ENCODE measurements around the gene ELMO1.

ELMO1 gene

DNA sequence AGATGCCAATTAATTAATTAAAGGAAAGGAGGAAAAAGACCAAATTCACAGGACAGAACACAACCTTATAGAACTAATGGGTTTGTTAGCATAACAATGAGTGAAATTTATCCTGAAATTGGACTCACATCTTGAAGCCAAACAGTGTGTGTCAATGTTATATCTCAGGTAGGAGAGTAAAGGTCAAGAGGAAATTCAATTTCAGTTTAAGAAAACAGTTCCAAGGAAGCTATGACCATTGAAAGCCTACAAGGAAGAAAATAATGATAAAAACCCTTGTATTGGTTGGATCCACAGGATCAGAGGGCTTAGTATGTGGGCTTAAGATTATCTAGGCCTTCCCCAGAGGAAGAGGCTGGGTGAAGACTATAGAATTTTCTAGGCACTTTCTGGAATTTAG lies 525.5 kb downstream of the ELMO1 start:
- no peak overlapping the region for H3K4me3 ChIP-seq
- intact Hi-C loops (cut with DNase I; ENCODE audit: low total_unique reads): no loop called here
- H3K27ac ChIP-seq: no peak overlapping the region

DNA sequence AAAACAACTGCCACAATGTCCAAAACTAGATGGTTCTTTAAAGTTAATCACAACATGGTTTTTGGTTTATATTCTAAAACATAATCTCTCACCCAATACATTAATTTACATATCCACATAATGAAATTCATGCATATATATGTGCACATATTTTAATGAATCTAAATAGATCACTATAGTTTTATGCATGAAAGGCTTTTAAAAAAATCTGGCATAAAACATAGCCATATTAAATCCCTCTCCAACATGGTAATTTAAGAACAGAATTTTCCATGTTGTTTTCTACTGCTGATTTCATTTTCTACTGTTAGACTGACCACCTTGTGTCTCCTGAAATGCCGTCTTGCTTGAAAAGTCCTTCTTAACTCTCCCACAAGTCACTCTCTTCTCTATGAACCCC lies 528.2 kb downstream of the ELMO1 start:
- H3K36me3 ChIP-seq: no peaks in the 10 kb centered on the region
- H3K27ac ChIP-seq: no peak overlapping the region
- intact Hi-C loops (cut with DNase I; ENCODE audit: low total_unique reads): no loop called here
- TF ChIP-seq, protein P1, sequence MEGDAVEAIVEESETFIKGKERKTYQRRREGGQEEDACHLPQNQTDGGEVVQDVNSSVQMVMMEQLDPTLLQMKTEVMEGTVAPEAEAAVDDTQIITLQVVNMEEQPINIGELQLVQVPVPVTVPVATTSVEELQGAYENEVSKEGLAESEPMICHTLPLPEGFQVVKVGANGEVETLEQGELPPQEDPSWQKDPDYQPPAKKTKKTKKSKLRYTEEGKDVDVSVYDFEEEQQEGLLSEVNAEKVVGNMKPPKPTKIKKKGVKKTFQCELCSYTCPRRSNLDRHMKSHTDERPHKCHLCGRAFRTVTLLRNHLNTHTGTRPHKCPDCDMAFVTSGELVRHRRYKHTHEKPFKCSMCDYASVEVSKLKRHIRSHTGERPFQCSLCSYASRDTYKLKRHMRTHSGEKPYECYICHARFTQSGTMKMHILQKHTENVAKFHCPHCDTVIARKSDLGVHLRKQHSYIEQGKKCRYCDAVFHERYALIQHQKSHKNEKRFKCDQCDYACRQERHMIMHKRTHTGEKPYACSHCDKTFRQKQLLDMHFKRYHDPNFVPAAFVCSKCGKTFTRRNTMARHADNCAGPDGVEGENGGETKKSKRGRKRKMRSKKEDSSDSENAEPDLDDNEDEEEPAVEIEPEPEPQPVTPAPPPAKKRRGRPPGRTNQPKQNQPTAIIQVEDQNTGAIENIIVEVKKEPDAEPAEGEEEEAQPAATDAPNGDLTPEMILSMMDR (IDR thresholded peaks at IDR 0.05): no peak
- H3K4me3 ChIP-seq: no peak overlapping the region
- H3K9me3 ChIP-seq: no peaks in the 10 kb centered on the region
- no peak for DNase-seq
- peaks cover 0 to 8% (median 3%) of the 10 kb centered on the region in 4 donors for H3K4me1 ChIP-seq
- H3K27me3 ChIP-seq: no peaks in the 10 kb centered on the region

More for the DNA sequence above, 525.5 kb downstream of the ELMO1 start:
- no peak for DNase-seq
- H3K27me3 ChIP-seq: no peaks in the 10 kb centered on the region
- TF ChIP-seq, protein P1 (IDR thresholded peaks at IDR 0.05): no peak
- H3K4me1 ChIP-seq: peaks cover 0 to 8% (median 3%) of the 10 kb centered on the region in 4 donors
- no peaks in the 10 kb centered on the region for H3K9me3 ChIP-seq
- no peaks in the 10 kb centered on the region for H3K36me3 ChIP-seq

DNA sequence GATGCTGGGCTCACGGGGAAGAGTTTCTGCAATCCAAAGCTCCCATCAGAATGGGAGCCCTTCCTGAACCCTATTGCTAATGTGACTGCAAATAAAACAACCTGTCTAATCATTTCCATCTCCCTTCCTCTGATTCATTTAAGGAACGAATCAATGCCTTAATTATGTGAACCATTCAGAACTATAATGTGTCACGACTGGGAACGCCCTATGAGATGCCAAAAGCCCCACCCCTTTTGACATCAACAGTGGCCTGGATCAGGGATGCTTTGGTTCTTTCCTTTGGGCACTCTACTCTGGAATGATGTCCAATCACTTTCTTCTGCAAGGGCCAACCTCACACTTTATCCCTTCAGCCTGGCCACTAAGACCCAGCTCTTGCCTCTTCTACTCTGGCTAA lies 528.9 kb downstream of the ELMO1 start:
- no peaks in the 10 kb centered on the region for H3K9me3 ChIP-seq
- no peaks in the 10 kb centered on the region for H3K27me3 ChIP-seq
- intact Hi-C loops (cut with DNase I; ENCODE audit: low total_unique reads): no loop called here
- TF ChIP-seq, protein P1 (IDR thresholded peaks at IDR 0.05): no peak
- H3K4me1 ChIP-seq: peaks cover 0 to 8% (median 3%) of the 10 kb centered on the region in 4 donors
- no peaks in the 10 kb centered on the region for H3K36me3 ChIP-seq
- no peak for DNase-seq
- H3K4me3 ChIP-seq: no peak overlapping the region
- no peak overlapping the region for H3K27ac ChIP-seq

DNA sequence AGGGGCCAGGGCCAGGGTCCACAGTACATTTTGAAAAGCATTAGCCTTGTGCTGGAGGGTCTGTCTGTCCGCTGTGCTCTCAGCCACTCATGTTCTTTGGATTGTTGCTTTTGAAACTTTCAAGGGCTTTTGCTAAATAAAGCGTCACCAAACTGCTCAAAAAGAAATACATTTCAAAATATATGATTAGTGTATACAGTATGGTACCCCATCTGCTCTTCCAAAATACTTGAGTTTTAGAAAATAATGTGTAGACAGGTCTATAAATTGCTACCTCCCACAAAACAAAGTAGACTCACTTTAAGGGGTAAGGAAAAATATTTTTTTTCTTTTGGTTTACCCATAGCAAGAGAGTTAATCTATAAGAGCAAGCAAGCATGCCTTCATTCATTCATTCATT lies 530.1 kb downstream of the ELMO1 start:
- Histone ChIP-seq H3K9me3 (no peaks in the 10 kb centered on the region), H3K36me3 (no peaks in the 10 kb centered on the region), H3K27ac (no peak overlapping the region), H3K27me3 (no peaks in the 10 kb centered on the region), H3K4me1 (no peaks in the 10 kb centered on the region), H3K4me3 (no peak overlapping the region)
- DNase-seq: no peak
- TF ChIP-seq, protein P1 (IDR thresholded peaks at IDR 0.05): no peak
- intact Hi-C loops (cut with DNase I; ENCODE audit: low total_unique reads): no loop called here

DNA sequence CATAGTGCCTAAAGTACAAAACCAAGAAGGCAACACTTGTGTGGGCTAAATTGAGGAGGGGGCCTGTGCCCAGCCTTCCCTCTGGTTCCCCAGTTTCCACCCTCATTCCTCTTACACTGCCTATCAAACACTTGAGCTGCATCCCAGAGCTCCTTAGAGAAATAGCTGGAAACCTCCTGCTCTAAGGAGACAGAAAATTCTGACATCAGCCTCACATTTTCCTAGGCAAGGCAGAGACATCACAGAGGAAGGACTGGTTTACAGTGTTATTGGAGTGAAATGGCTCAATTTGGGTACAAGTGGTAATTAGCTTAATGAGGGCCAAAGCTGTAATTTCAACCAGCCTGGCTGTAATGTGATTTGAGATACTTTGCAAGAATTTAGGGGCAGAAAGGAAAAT lies 532.0 kb downstream of the ELMO1 start:
- intact Hi-C loops (cut with DNase I; ENCODE audit: low total_unique reads): no loop called here
- TF ChIP-seq, protein P1 (IDR thresholded peaks at IDR 0.05): no peak
- H3K27ac ChIP-seq: no peak overlapping the region
- no peaks in the 10 kb centered on the region for H3K4me1 ChIP-seq
- no peak overlapping the region for H3K4me3 ChIP-seq
- no peak for DNase-seq
- no peaks in the 10 kb centered on the region for H3K36me3 ChIP-seq
- H3K9me3 ChIP-seq: no peaks in the 10 kb centered on the region
- no peaks in the 10 kb centered on the region for H3K27me3 ChIP-seq

DNA sequence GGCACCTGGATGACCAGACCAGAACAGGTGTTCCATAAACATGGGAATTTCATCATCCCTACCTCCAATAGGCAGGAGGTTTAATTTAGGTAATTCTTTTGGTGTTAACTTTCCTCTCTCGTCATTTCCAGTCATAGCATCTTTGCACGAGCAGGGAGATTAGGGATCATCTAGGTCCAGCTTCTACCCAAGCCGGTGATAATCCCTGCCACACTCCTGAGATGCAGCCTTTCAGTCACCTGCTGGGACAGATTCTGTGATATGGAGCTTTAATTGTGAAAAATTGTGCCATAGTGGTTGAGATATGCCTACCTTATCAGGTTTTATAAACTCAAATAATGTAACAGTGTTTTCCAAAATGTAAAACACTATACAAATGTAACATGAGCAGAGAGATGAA lies 532.5 kb downstream of the ELMO1 start:
- TF ChIP-seq, protein P1 (IDR thresholded peaks at IDR 0.05): no peak

More for the DNA sequence above, 532.5 kb downstream of the ELMO1 start:
- Histone ChIP-seq H3K4me3 (no peak overlapping the region), H3K36me3 (no peaks in the 10 kb centered on the region), H3K4me1 (no peaks in the 10 kb centered on the region), H3K9me3 (no peaks in the 10 kb centered on the region), H3K27ac (no peak overlapping the region), H3K27me3 (no peaks in the 10 kb centered on the region)
- intact Hi-C loops (cut with DNase I; ENCODE audit: low total_unique reads): no loop called here
- DNase-seq: no peak

Measured in tibial artery (tissue), 4 donors.